ENCODE results near the gene CHRM1. TPM values are rescaled to one million over a fixed set of nuclear protein-coding genes. Genes with fewer than 3 reads are reported as not detected.

The CHRM1 gene
- total RNA-seq, 2 donors from 2014 or later: not detected

- intact Hi-C loops (cut with DNase I): no loop called here
- ATAC-seq (no peak), DNase-seq (no peak)
These were observed 10.9 kb downstream of the CHRM1 start for GRCh38 chr11:62910141-62910882.

GRCh38 chr11:62909107-62909894 lies 11.9 kb downstream of the CHRM1 start:
- intact Hi-C loops (cut with DNase I): loop anchor here in 1 of 2 donors (5.0 kb wide), 1 partner anchor 68 kb away; no protein-coding TSS in a partner anchor
- ATAC-seq (peak; percentile 72), DNase-seq (peak; percentile 87)

GRCh38 chr11:62908468-62909072 lies 12.6 kb downstream of the CHRM1 start:
- intact Hi-C loops (cut with DNase I): loop anchor here in 1 of 2 donors (5.0 kb wide), 1 partner anchor 69 kb away; no protein-coding TSS in a partner anchor
- DNase-seq (no peak), ATAC-seq (no peak)

GRCh38 chr11:62905927-62906531 lies 15.1 kb downstream of the CHRM1 start:
- intact Hi-C loops (cut with DNase I): loop anchor here (1.0 to 5.0 kb wide), 3 partner anchors 71 to 118 kb away; no protein-coding TSS in a partner anchor
- ATAC-seq (peak; percentile 80 to 84), DNase-seq (peak; percentile 77)

GRCh38 chr11:62905296-62905695 lies 15.9 kb downstream of the CHRM1 start:
- peak; percentile 54 to 64 for ATAC-seq

GRCh38 chr11:62902932-62903331 lies 18.2 kb downstream of the CHRM1 start:
- intact Hi-C loops (cut with DNase I): no loop called here
- DNase-seq (no peak), ATAC-seq (no peak)

More at GRCh38 chr11:62905296-62905695, 15.9 kb downstream of the CHRM1 start:
- intact Hi-C loops (cut with DNase I): loop anchor here in 1 of 2 donors (5.0 kb wide), 1 partner anchor 72 kb away; no protein-coding TSS in a partner anchor
- DNase-seq: no peak

- no peak for DNase-seq
- intact Hi-C loops (cut with DNase I): no loop called here
- ATAC-seq: no peak
These were observed 23.1 kb downstream of the CHRM1 start for GRCh38 chr11:62898027-62898426.

- intact Hi-C loops (cut with DNase I): no loop called here
- ATAC-seq (no peak), DNase-seq (no peak)
These were observed 23.9 kb downstream of the CHRM1 start for GRCh38 chr11:62897311-62897710.

GRCh38 chr11:62896049-62896448 lies 25.1 kb downstream of the CHRM1 start:
- no peak for DNase-seq
- peak; percentile 31 to 63 for ATAC-seq
- intact Hi-C loops (cut with DNase I): no loop called here

- DNase-seq (no peak), ATAC-seq (no peak)
- intact Hi-C loops (cut with DNase I): no loop called here
These were observed 25.7 kb downstream of the CHRM1 start for GRCh38 chr11:62895501-62895900.

GRCh38 chr11:62892077-62892922 lies 28.9 kb downstream of the CHRM1 start:
- ATAC-seq: no peak
- intact Hi-C loops (cut with DNase I): no loop called here
- no peak for DNase-seq

GRCh38 chr11:62889484-62890437 lies 31.4 kb downstream of the CHRM1 start:
- ATAC-seq: peak; percentile 12 to 13
- DNase-seq: no peak
- intact Hi-C loops (cut with DNase I): no loop called here

GRCh38 chr11:62889126-62889483 lies 32.1 kb downstream of the CHRM1 start:
- no peak for ATAC-seq

GRCh38 chr11:62888406-62888805 lies 32.8 kb downstream of the CHRM1 start:
- intact Hi-C loops (cut with DNase I): no loop called here
- DNase-seq: no peak
- no peak for ATAC-seq

More at GRCh38 chr11:62889126-62889483, 32.1 kb downstream of the CHRM1 start:
- intact Hi-C loops (cut with DNase I): no loop called here
- no peak for DNase-seq

- ATAC-seq: no peak
- DNase-seq: no peak
- intact Hi-C loops (cut with DNase I): no loop called here
These were observed 35.9 kb downstream of the CHRM1 start for GRCh38 chr11:62885137-62885750.

GRCh38 chr11:62883673-62884072 lies 37.5 kb downstream of the CHRM1 start:
- no peak for ATAC-seq
- DNase-seq: no peak
- intact Hi-C loops (cut with DNase I): no loop called here
